ENCODE measurements around the gene ZDHHC16.

DNA sequence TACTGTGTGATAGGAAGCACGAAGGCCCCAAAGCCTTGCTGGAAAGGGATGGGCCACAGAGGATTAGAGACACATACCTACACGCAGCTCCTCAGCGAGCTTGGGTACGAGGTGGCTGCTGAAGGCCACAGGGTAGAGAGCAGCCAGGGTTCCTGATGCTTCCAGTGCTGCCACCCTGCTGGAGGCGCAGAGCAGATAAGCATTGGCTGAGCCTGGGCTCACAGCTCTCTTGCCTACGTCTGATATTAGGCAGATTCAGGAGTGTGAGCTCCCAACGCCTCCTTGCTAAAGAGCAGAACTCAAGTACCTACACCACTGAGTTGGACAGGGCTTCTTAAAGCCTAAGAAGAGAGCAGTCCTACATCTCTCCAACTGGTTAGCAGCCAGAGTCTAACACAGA is 20.0 kb downstream of the ZDHHC16 start:
- TF ChIP-seq, protein P1, sequence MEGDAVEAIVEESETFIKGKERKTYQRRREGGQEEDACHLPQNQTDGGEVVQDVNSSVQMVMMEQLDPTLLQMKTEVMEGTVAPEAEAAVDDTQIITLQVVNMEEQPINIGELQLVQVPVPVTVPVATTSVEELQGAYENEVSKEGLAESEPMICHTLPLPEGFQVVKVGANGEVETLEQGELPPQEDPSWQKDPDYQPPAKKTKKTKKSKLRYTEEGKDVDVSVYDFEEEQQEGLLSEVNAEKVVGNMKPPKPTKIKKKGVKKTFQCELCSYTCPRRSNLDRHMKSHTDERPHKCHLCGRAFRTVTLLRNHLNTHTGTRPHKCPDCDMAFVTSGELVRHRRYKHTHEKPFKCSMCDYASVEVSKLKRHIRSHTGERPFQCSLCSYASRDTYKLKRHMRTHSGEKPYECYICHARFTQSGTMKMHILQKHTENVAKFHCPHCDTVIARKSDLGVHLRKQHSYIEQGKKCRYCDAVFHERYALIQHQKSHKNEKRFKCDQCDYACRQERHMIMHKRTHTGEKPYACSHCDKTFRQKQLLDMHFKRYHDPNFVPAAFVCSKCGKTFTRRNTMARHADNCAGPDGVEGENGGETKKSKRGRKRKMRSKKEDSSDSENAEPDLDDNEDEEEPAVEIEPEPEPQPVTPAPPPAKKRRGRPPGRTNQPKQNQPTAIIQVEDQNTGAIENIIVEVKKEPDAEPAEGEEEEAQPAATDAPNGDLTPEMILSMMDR (IDR thresholded peaks at IDR 0.05), result no peak
- TF ChIP-seq POLR2A (IDR thresholded peaks at IDR 0.05), result no peak

All from Peyer's patch (tissue), 4 donors.